ENCODE results near the gene KLHL2.

KLHL2 gene

DNA sequence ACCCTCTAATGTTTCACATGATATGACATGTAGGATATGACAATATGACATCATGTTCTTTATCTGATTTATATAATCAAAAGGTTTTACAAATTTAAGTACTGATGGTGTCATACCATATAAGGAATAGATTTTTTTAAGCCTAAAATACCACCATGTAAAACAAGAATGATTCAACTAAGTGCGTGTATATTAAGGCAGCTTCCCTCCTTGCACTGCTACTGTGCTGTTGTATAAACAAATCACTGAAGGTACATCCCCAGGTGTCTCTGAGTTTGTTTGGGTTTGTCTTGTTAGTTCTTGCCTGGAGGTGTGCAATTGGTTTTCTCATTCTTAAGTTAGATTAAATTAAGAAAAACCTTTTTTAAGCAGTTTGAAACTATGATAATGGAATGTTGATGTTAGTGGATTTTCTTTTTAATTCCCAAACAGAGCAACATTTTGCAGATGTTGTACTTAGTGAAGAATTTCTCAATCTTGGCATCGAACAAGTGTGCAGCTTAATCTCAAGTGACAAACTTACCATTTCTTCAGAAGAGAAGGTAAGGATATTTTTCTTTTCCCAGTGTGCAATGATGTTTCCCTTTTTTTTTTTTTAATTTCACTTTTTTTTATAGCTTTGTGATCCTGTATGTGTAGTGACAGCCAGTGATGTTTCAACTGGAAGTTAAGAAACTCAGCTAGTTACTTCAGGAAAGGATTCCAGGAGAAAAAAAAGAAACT, 86.7 kb downstream of the KLHL2 start:
- DNase-seq: no peak

DNA sequence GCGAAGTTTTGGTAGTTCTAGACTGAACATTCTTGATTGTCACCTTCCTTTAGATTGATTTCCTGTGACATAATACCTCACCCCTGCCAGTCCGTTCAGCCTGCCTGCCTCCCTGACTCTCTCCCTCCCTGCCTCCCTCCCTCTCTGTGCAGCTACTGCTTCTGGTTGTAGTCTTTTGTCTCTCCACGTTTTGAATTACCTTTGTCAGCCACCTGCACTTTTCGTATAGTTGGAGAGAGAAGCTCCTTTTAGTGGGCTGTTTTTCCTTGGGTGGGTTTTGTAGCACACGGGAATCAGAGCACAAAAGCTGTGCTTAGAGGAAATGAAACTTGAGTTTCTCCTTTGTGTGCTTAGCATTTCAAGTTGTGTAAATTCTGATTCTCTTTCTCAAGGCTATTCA, 87.5 kb downstream of the KLHL2 start:
- DNase-seq: peak; percentile 16

GRCh38 chr4:165297626-165298025, 90.3 kb downstream of the KLHL2 start:
- DNase-seq: no peak

DNA sequence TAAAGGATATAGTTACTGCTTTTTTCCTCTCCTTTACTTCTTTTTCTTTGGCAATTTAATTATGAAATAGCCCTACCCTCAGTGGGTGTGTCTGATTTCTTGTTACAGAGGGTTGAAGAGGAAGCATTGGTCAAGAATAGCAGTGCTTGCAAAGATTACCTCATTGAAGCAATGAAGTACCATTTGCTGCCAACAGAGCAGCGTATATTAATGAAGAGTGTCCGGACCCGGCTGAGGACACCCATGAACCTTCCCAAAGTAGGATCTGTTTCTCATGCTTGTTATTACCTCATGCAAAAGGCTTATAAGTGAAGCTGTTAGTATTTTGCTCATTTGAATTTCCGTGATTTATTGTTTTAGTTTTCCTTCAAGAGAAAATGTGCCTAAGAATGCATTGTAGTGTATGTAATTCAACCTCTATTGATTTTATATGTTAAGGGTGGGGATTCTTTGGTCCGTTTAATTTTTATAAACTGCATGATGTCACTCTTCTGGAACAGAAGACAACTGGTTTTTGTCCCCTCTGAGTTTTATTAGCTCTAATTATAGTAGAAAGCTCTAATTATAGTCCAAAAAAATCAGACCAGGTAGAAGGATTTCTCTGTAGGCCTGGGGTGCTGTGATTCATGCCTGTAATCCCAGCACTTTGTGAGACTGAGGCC, 92.2 kb downstream of the KLHL2 start:
- DNase-seq: no peak

- DNase-seq: peak; percentile 16
Measured at GRCh38 chr4:165301833-165302232, 94.5 kb downstream of the KLHL2 start.

- DNase-seq: no peak
Measured at GRCh38 chr4:165302658-165303057, 95.3 kb downstream of the KLHL2 start.

DNA sequence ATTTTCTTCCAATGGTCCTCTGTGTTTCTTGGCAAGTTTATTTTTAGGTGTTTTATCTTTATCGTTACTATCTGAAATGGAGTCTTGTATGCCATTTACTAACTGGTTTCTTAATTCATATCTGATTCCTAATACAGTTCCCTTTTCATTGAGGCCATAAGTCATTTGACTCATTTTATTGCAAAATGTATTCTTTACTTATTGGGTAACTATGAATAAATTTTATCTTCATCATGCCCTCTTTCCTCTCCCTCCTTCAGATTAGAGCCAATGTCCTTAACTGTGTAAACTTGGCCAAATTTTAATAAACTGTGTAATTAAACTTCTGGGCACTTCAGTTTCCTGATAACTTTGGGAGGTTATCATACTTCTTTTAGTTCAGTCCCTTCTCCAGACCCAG, 100.8 kb downstream of the KLHL2 start:
- DNase-seq: no peak

DNA sequence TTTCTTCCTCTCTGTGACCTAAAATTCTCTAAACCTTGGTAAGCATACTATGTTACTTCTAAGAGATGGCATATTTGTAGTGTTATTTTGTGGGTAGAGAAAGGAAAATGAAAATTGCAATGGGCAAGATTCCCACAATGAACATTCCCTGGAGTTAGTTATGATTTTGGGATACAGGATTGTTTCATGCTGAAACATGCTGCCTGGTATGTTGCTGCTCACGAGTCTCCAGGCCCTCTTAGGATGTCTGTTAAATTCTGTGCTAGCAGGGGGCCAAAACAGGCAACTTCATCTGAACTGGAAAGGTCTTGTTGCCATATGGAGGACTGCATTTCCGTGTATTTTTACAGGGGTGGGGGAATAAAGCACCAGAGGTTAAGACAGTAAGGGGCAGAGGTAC, 101.2 kb downstream of the KLHL2 start:
- no peak for DNase-seq

- DNase-seq: no peak
Measured at GRCh38 chr4:165309456-165309855, 102.1 kb downstream of the KLHL2 start.

GRCh38 chr4:165312506-165312905, 105.1 kb downstream of the KLHL2 start:
- no peak for DNase-seq

GRCh38 chr4:165319030-165319429, 111.7 kb downstream of the KLHL2 start:
- no peak for DNase-seq

- DNase-seq: no peak
Measured at GRCh38 chr4:165319509-165319908, 112.1 kb downstream of the KLHL2 start.

- no peak for DNase-seq
Measured at GRCh38 chr4:165324236-165324917, 117.0 kb downstream of the KLHL2 start.

DNA sequence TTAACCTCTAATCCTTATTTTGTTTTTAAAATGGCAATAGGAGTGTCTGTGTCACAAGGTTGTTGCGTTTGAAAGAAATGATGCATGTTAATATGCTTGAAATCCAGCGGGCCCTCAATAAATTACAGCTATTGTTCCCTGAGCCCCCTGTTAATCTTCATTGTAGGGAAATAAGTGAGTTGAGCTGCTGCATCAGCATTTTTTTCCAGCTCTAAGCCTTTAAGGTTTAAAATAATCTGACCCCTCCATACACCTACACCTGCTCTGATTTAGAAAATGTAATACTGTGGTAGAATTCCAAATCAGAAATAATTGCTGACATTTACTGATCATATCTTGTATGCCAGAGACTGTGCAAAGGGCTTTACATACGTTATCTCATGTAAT, 117.5 kb downstream of the KLHL2 start:
- no peak for DNase-seq

DNA sequence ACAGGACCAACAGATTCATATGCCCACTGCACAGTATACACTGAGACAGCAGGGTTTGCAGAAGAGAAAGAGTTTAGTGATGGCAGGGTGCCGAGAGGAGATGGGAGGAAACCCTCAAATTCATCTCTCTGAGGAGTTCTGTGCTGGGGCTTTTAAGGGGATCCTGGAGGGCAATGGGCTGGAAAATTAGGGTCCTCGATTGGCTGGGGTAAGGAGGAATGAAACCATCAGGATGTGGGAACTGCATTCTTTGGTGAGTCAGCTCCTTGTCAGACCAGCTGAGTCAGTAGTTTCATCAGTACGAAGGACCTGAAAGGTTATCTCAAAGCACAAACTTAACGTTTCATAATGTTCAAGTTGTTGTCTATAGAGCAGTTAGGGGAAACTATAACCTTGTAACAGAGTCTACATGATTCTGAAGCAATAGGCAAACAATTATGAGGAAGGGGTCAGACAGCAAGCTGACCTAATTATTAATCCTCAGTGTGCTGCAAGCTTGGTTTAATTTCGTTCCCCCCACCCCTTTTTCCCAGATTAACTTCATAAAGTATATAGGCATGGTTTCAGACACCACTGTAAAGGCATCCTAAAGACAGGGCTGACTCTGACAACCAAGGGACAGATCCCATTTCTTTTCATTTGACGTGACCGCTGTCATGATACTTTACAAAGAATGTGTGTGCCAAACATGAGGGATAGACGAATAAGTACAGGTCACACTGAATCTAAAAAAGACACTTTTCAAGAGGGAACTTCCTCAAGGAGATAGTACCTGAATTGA, 118.6 kb downstream of the KLHL2 start:
- no peak for DNase-seq

- peak; percentile 21 for DNase-seq
Measured at GRCh38 chr4:165326831-165327210, 119.5 kb downstream of the KLHL2 start.

DNA sequence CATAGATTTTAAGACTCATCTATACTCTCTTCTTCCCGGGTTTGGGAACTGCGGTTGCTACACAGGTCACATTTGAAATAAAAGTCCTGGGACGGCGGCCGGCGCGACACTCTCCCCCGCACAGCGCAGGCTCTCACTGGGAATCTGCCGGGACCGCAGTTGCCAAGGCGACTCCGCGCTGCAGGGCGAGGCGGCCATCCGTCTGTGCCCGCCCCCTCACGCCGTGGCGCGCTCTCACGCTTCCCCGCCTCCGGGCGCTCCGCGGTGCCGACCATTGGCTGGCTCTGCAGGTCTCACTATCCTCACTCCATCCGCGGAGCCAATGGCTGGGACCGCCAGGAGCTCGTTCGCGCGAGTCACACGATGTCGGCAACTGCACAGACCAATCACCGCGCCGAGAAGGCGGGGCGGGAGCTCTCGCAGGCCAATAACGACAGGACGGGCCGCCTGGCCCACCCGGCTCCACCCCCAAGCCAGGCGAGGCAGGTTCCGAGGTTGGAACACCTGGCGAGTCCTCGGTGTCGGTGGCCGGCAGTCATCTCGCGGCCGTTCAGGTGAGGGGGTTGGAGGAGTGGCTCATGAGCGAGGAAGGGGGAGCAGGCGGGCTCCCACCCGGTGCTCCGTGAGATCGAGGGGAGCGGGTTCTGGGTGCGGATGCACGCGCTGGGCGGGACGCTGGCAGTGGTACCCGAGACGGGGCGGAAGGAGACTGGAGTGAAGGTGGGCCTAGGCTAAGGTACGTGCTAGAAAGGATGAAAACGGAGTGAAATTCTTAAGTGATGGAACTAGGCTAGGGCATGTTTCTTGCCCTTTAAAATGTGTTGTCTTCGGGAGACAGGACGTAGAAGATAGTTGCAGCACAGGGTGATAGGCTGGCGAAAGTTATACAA, 120.1 kb downstream of the KLHL2 start, which contains the start of gene MSMO1:
Gene MSMO1, plus strand, starts transcription at position 459 of the 890 bp plus-strand sequence. CDS start 5,702 bp downstream, outside the sequence.
- DNase-seq: peak; percentile 98

DNA sequence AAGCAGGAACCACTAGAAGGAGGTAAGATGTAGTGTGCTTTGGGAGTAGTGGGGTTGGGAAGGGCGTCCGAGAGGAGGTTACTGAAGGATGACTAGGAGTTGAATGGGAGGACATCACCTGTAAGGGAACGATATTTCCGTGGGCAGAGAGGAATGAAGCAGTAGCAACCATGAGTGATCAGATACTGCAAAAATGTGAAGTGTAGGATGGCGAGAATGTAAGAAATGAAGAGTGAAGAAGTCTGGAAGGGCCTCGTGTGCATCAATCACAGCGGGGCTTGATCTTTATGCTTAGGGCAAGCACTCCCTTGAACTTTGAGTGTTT, 120.7 kb downstream of the KLHL2 start:
- DNase-seq: no peak

DNA sequence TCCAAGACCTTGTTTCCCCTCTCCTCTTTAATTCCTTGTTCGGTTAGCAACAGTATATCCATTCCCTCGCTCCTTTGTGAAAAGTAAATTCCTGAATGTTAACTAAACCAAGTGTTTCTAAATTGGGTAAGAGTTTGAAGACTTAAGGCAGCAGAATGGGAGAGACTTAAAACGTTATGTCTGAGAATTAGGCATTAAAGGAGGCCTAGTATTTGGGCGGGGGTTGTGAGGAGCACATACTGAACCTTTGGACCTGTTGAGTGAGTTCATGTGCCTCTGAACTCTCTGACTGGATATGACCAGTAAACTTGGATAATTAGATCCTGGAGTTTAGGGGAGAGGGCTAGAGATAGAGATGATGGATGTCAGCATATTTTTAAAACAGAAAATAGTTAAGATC, 121.3 kb downstream of the KLHL2 start:
- DNase-seq: no peak

- DNase-seq: no peak
Measured at GRCh38 chr4:165330071-165330470, 122.7 kb downstream of the KLHL2 start.

GRCh38 chr4:165330666-165331065, 123.3 kb downstream of the KLHL2 start:
- no peak for DNase-seq

DNA sequence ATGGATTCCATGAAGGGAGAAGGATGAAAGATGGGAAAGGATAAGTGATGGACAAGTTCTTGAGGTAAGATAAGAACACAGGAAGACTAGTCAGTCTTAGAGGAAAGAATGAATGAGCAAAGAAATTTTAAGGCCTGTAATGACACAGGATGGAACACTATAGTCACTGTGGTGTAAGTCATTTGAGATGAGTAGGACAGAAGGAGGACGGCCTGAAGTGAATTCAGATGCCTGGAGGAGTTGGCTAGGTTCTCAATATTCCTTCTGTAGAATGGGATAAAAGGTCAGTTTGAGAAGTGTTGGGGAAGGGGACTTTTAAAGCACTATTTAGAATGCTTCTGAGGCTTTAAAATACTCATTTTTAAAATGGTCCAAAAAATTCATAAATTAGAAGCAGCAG, 124.0 kb downstream of the KLHL2 start:
- no peak for DNase-seq
